ENCODE measurements around the gene LRFN3. TPM values are rescaled to one million over a fixed set of nuclear protein-coding genes. Genes with fewer than 3 reads are reported as not detected.
"Not testable (repeated sequence)": the region's sequence is repeated elsewhere in the genome, so short reads cannot be mapped to it uniquely, and the experiment has no call there.

Gene LRFN3
- 6.2 and 15.8 TPM in 2 replicates for total RNA-seq (2014; rRNA removed; shearing (Covaris generic))

- DNase-seq (ENCODE audit: low spot score) = peak; percentile 87
- in situ Hi-C loops (cut with HindIII; ENCODE audit: low sequenced_read_pairs) = no loop called here
These were observed at the start of gene LRFN3 for GRCh38 chr19:35935911-35936737. LRFN3 (plus strand) TSS chr19:35936374; CDS start chr19:35939426, 3,052 bp downstream.

GRCh38 chr19:35887197-35887596 lies 49.0 kb upstream of the LRFN3 start:
- in situ Hi-C loops (cut with HindIII; ENCODE audit: low sequenced_read_pairs) = no loop called here

DNA sequence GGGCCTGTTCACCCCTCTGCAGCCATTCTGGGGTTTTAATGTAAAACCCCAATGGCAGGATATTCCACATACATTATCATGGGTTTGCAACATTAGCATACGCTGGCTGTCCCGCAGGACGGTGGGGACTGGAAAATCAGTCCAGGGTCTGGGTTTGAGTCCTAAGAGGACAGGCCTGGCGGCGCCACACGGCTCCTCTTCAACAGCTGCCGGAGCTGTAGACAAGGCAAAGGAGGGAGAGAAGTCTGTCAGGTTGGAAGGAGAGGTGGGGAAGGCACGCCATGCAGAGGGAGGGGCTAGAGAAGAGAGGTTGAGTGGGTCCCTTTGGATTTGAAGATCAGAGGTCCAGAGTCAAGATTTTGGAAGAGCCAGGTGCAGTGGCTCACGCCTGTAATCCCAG lies 47.8 kb upstream of the LRFN3 start:
- in situ Hi-C loops (cut with HindIII; ENCODE audit: low sequenced_read_pairs) = no loop called here
- no peak for DNase-seq (ENCODE audit: low spot score)

More at GRCh38 chr19:35887197-35887596, 49.0 kb upstream of the LRFN3 start:
- DNase-seq (ENCODE audit: low spot score) = no peak

DNA sequence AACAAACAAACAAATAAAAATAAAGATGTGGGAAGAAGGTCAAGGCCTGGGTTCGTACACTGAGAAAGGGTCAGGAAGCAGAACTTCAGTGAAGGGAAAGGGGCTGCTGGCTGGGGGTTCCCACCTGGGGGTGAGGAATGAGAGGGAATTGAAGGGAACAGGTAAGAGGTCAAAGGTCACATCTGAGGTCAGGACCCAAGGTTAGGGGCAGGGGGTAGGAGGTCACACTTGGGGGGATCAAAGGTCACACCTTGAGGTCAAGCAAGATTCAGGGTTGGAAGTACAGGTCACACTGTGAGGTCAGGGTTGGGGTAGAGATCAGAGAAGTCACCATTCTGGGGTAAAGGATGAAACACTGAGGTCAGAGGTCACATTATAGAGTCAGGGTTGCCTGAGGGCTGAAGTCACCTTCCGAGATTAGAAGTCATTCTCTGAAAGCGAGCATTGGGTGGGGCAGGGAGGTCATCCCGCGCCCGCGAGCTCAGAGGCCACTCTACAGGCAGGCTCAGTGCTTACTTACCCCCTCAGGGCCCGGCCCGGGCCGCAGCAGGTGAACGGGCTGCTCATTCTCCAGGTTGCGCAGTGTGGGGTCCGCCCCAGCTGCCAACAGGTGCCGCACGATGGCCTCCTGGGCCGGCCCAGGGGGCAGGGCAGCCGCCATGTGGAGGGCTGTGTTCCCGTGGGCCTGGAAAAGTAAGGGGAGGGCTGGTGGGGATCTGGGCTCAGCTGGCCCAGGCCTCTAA lies 46.6 kb upstream of the LRFN3 start:
- in situ Hi-C loops (cut with HindIII; ENCODE audit: low sequenced_read_pairs) = no loop called here
- no peak for DNase-seq (ENCODE audit: low spot score)

DNA sequence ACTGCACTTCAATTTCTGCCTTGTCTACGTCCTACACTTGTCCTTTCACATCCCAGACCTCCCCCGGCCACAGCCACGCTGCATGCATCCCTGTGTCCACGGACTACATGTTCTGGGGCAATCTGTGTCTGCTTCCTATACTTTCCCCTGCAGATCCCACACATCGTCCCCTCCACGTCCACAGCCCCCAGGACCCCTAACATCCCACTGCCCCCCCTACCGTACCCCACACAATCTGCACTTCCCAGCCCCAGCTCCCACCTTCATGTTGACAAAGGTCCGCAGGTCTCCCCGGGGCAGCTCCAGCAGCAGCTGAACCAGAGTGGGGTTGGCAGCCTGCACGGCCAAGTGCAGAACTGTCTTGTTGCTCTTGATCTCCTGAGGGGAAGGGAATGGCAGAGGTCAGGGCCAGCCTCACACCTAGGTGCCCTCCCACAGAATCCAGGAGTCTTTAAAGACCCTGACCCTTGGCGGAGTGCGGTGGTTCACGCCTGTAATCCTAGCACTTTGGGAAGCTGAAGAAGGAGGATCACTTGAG lies 46.0 kb upstream of the LRFN3 start:
- no peak for DNase-seq (ENCODE audit: low spot score)
- in situ Hi-C loops (cut with HindIII; ENCODE audit: low sequenced_read_pairs) = no loop called here

GRCh38 chr19:35891819-35892218 lies 44.4 kb upstream of the LRFN3 start:
- DNase-seq (ENCODE audit: low spot score); in situ Hi-C loops (cut with HindIII; ENCODE audit: low sequenced_read_pairs): not testable (repeated sequence)

DNA sequence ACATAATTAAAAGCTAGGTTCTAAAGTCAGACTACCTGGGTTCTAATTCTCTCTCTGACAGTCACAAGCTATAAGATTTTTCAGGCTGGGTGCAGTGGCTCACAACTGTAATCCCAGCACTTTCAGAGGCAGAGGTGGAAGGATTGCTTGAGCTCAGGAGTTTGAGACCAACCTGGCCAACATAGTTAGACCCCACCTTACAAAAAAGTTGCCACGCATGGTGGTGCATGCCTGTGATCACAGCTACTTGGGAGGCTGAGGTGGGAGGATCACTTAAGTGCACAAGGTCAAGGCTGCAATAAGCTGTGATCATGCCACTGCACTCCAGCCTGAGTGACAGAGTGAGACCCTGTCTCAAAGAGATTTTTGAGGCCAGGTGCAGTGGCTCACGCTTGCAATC lies 41.8 kb upstream of the LRFN3 start:
- no peak for DNase-seq (ENCODE audit: low spot score)
- in situ Hi-C loops (cut with HindIII; ENCODE audit: low sequenced_read_pairs) = no loop called here

GRCh38 chr19:35895911-35896642 lies 40.1 kb upstream of the LRFN3 start:
- no peak for DNase-seq (ENCODE audit: low spot score)
- in situ Hi-C loops (cut with HindIII; ENCODE audit: low sequenced_read_pairs) = no loop called here

DNA sequence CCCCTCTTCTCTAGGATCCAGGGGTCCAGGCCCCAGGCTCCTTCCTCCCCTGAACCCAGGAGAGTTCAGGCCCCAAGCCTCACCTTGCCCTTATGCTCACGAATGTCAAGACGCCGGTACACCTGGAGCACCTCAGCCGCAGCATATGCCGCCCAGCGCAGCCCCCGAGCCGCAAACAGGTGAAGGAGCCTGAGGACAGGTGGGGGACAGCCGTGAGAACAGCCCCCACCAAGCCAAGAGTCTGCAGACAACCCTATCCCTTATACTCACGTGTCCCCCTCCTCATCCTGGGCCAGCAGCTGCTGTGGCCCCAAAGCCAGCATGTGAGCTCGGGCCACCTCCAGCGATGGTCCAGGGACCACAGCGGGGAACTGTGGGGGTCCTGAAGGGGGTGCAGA lies 39.5 kb upstream of the LRFN3 start:
- in situ Hi-C loops (cut with HindIII; ENCODE audit: low sequenced_read_pairs) = no loop called here
- DNase-seq (ENCODE audit: low spot score) = no peak

DNA sequence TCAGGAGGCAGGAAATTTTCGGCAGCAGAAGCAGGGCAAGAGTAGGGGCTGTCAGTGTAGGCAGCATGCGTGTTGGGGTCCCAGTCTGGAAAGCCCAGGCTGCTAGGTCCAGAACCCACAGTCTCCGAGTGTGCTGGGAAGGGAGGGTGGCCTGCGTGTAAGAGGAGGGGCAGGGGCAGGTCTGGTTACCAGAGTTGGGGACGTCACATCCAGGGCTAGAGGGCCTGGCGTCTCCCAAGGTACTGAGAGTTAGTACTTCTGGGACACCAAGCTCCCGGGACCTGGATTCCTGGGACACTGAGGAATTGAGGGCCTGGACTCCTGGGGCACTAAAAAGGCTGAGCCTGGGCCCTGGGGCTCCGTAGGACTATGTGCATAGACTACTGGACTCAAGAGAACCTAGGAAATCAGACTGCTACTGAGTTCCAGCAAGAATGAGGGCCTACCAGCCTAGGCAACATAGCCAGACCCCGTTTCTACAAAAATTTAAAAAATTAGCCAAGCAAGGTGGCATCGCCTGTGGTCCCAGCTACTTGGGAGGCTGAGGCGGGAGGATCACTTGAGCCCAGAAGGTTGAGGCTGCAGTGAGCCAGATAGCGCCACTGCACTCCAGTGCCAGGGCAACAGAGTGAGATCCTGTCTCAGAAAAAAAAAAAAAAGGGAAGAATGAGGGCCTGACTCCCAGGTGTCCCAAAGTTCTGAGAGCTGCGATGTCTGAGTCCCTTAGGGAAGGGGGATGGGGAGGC lies 38.3 kb upstream of the LRFN3 start:
- in situ Hi-C loops (cut with HindIII; ENCODE audit: low sequenced_read_pairs) = no loop called here
- no peak for DNase-seq (ENCODE audit: low spot score)

DNA sequence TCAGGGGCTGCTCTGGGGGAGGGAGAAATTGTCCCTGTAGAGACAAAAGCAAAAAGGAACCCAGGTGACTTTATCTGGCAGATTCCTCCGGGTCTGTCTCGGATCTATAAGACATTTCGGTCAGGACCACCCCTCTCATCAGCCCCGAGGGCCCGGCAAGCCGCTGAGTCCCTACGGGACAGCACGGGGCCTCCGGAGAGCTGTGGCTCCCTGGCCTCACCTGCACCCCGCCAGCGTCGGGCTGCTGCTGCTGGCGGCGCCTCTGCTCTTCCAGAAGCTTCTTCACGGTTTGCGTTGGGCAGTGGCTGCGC lies 37.7 kb upstream of the LRFN3 start:
- in situ Hi-C loops (cut with HindIII; ENCODE audit: low sequenced_read_pairs) = no loop called here
- no peak for DNase-seq (ENCODE audit: low spot score)

GRCh38 chr19:35899547-35900214 lies 36.5 kb upstream of the LRFN3 start:
- peak; percentile 93 for DNase-seq (ENCODE audit: low spot score)
- in situ Hi-C loops (cut with HindIII; ENCODE audit: low sequenced_read_pairs) = loop anchor here (5.0 kb wide), 1 partner anchor 47 kb away; the partner anchor contains the start of gene NPHS1

- in situ Hi-C loops (cut with HindIII; ENCODE audit: low sequenced_read_pairs) = loop anchor here (5.0 kb wide), 1 partner anchor 49 kb away; the partner anchor contains the start of gene NPHS1
- no peak for DNase-seq (ENCODE audit: low spot score)
These were observed 35.0 kb upstream of the LRFN3 start for GRCh38 chr19:35901055-35901644.

DNA sequence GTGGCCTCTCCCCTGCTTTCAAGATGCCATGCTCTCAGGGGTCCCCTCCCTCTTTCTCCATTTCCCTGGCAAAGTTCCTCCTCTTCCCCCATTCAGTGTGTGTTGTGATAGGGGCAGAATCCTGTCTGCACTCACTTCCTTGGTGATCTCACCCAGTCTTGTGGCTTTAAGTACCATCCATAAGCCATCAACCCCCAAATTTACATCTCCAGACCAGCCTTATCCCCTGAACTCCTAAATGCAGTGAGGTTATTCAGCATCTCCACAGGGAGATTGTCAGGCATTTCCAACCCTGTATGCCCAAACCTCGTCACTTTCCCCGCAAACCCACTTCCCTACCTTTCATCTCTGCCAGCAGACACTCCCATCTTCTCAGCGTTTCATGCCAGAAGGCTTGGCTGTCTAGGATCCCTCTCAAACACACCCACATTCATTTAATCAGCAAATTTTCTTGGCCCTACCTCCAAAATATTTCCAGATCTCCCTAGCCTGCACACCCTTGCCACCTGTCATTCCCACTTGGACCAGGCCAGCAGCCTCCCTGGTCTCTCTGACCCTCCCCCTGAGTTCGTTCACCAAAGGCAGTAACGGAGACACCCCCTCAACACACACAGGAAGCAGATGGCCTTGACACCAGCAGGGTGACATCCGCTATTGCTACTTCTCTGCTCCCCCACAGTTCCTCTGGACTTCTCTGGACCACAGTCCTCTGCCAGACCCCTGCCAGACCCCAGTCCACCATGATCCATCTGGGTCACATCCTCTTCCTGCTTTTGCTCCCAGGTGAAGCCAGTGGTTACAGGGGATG lies 34.1 kb upstream of the LRFN3 start, which contains the start of gene HCST:
HCST (plus strand) TSS at position 676 of the 808 bp plus-strand sequence; CDS start at position 741, 65 bp downstream.
- in situ Hi-C loops (cut with HindIII; ENCODE audit: low sequenced_read_pairs) = loop anchor here (5.0 kb wide), 1 partner anchor 50 kb away; the partner anchor contains the start of gene NPHS1
- no peak for DNase-seq (ENCODE audit: low spot score)

DNA sequence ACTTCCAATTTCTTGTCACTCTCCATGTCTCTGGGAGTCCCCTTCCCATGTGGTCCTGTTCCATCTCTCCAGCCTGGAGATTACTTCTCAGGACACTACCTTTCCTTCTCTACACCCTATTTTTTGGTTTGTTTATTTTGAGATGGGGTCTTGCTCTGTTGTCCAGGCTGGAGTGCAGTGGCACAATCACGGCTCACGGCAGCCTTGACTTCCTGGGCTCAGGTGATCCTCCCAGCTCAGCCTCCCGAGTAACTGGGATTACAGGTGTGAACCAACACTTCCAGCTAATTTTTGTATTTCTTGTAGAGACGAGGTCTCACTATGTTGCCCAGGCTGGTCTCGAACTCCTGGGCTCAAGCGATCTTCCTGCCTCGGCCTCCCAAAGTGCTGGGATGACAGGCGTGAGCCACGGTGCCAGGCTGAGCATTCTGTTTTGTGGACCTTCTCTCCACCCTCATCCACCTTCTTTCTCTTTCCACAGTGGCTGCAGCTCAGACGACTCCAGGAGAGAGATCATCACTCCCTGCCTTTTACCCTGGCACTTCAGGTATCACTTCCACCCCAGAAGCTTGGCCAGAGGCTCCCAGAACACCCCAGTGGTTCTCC lies 33.2 kb upstream of the LRFN3 start:
- no peak for DNase-seq (ENCODE audit: low spot score)
- in situ Hi-C loops (cut with HindIII; ENCODE audit: low sequenced_read_pairs) = loop anchor here (5.0 kb wide), 1 partner anchor 51 kb away; the partner anchor contains the start of gene NPHS1

DNA sequence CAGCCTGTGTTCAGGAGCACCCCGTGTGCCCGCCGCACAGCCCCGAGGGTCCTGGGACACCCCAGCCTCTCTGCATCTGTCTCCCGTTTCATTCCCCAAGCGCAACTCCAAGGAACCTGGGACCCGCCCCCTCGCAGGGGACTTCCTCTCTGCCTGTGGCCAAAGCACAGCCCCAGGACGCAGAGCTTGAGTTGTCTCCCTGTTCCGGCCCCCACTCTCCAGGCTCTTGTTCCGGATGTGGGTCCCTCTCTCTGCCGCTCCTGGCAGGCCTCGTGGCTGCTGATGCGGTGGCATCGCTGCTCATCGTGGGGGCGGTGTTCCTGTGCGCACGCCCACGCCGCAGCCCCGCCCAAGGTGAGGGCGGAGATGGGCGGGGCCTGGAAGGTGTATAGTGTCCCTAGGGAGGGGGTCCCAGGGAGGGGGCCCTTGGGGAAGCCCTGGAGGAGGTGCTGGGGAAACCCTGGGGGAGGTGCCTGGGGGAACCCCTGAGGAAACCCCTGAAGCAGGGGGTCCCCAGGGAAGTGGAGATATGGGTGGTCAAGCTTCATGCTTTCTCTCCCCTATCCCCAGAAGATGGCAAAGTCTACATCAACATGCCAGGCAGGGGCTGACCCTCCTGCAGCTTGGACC lies 32.5 kb upstream of the LRFN3 start:
- in situ Hi-C loops (cut with HindIII; ENCODE audit: low sequenced_read_pairs) = loop anchor here (5.0 kb wide), 1 partner anchor 51 kb away; the partner anchor contains the start of gene NPHS1
- DNase-seq (ENCODE audit: low spot score) = peak; percentile 38
